GM18909 (cell line): ENCODE data around the gene ABLIM1.

Experiments used
- ATAC-seq: cut with Tn5 transposase; IDR thresholded peaks from one replicate; pipeline ENCODE4 v1.9.1; 2021; ENCODE audit warnings: mild to moderate bottlenecking; ENCODE audit not compliant: unreplicated experiment, poor library complexity

ABLIM1 gene

GRCh38 chr10:114401195-114401791, 256.8 kb downstream of the ABLIM1 start:
- ATAC-seq, result no peak

- ATAC-seq, result no peak
Measured at GRCh38 chr10:114400091-114400490, 258.0 kb downstream of the ABLIM1 start.

- ATAC-seq, result no peak
Measured at GRCh38 chr10:114399576-114399975, 258.5 kb downstream of the ABLIM1 start.

GRCh38 chr10:114398587-114399331, 259.3 kb downstream of the ABLIM1 start:
- ATAC-seq, result no peak

- ATAC-seq, result no peak
Measured at GRCh38 chr10:114397651-114398145, 260.4 kb downstream of the ABLIM1 start.

GRCh38 chr10:114396464-114396863, 261.6 kb downstream of the ABLIM1 start:
- no peak for ATAC-seq

GRCh38 chr10:114395366-114396022, 262.6 kb downstream of the ABLIM1 start:
- no peak for ATAC-seq

GRCh38 chr10:114394531-114394930, 263.5 kb downstream of the ABLIM1 start:
- ATAC-seq, result no peak

- no peak for ATAC-seq
Measured at GRCh38 chr10:114393886-114394285, 264.2 kb downstream of the ABLIM1 start.

GRCh38 chr10:114393482-114393881, 264.6 kb downstream of the ABLIM1 start:
- no peak for ATAC-seq

GRCh38 chr10:114392112-114392835, 265.8 kb downstream of the ABLIM1 start:
- ATAC-seq, result no peak

- no peak for ATAC-seq
Measured at GRCh38 chr10:114391599-114391998, 266.5 kb downstream of the ABLIM1 start.

- ATAC-seq, result no peak
Measured at GRCh38 chr10:114389426-114389825, 268.6 kb downstream of the ABLIM1 start.

- ATAC-seq, result no peak
Measured at GRCh38 chr10:114388275-114388674, 269.8 kb downstream of the ABLIM1 start.

- ATAC-seq, result no peak
Measured at GRCh38 chr10:114387784-114388183, 270.3 kb downstream of the ABLIM1 start.

GRCh38 chr10:114386452-114386851, 271.6 kb downstream of the ABLIM1 start:
- no peak for ATAC-seq

GRCh38 chr10:114385557-114385956, 272.5 kb downstream of the ABLIM1 start:
- ATAC-seq, result no peak

- no peak for ATAC-seq
Measured at GRCh38 chr10:114384601-114385000, 273.5 kb downstream of the ABLIM1 start.

- no peak for ATAC-seq
Measured at GRCh38 chr10:114384181-114384580, 273.9 kb downstream of the ABLIM1 start.
